Suprapubic skin (tissue), 4 donors: Measurements from ENCODE around the gene MRPL58.

Source experiments
- CTCF ChIP-seq, 2 donors: fragments of 200-600 bp in 1 of 2; fragments of 450-650 bp in 1 of 2; sonication (generic) in 1 of 2; IDR thresholded peaks; one replicate each; pipeline ENCODE4 v1.5.1; 2016 to 2019; ENCODE audit warnings: antibody characterized with exemption in 2 of 2, mild to moderate bottlenecking in 1 of 2, moderate library complexity in 1 of 2
- POLR2A ChIP-seq, 2 donors: fragments of 450-650 bp; IDR thresholded peaks; one replicate each; pipeline ENCODE4 v1.6.1; 2017; ENCODE audit warnings: antibody characterized with exemption in 2 of 2, mild to moderate bottlenecking in 2 of 2, moderate library complexity in 2 of 2
- POLR2AphosphoS5 ChIP-seq, 3 donors: sonication (generic); formaldehyde crosslinking; IDR thresholded peaks; one replicate each; pipeline ENCODE4 v1.6.1; 2017; ENCODE audit warnings: antibody characterized with exemption in 3 of 3

GRCh38 chr17:75068750-75069149 is 56.3 kb downstream of the MRPL58 start:
- TF ChIP-seq CTCF (IDR thresholded peaks at IDR 0.05) (no peak), POLR2AphosphoS5 (IDR thresholded peaks at IDR 0.05) (no peak), POLR2A (IDR thresholded peaks at IDR 0.05) (no peak)
